Activated CD4-positive, alpha-beta T cell treated with anti-CD3 and anti-CD28 coated beads, Interleukin-2, amount 50 U/mL, for 4 hours (primary cell): ENCODE measurements around the gene MEGF11.
"Not testable (repeated sequence)": the region's sequence is repeated elsewhere in the genome, so short reads cannot be mapped to it uniquely, and the experiment has no call there.

ENCODE experiments used
- DNase-seq, 2 experiments: peaks; one replicate each; pipeline ENCODE4 v3.0.0-alpha.2; 2020

The MEGF11 gene

GRCh38 chr15:65907661-65908060 lies 345.9 kb downstream of the MEGF11 start:
- no peak for DNase-seq

GRCh38 chr15:65906396-65906795 lies 347.2 kb downstream of the MEGF11 start:
- DNase-seq = no peak

- DNase-seq = no peak
Observed at GRCh38 chr15:65904301-65904700, 349.2 kb downstream of the MEGF11 start.

GRCh38 chr15:65903296-65904073 lies 350.1 kb downstream of the MEGF11 start:
- DNase-seq = no peak

DNA sequence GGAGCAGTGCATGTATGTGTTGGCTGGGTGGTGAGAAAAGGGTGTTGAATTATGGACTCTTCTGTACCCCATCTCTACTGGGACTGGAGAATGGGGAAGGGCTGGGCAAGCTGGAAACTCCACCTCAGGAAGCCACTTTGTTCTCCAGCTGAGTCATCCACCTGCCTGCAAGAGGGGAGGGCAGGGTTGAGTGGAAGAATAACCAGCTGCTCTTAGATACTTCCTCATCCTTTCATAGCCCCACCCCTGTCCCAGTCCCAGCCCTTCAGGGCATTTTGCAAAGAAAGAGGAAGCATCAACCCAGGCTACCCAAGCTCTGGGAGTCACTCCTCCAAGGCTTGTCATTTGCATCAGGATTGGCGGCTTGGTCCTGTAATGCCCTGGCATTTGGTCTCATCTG lies 351.2 kb downstream of the MEGF11 start:
- DNase-seq = no peak

- DNase-seq = no peak
Observed at GRCh38 chr15:65901836-65902235, 351.7 kb downstream of the MEGF11 start.

DNA sequence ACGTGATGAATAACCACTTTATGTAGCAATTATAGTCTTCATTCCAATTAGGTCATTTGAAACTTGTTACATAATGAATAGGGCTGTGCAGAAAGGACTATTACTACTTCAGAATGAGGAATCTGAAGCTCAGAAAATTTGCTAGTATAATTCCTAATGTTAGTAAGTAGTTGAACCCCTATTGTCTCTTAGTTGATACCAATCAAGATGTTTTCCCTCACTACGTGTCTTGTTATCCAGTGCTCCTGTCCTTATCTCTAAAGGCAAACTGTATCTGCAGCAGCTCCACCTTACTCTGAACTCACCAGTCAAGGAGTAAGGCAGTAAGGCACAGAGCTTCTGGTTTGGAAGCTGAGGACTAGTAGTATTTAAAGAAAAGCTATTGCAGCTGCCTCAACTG lies 352.2 kb downstream of the MEGF11 start:
- no peak for DNase-seq

- DNase-seq = no peak
Observed at GRCh38 chr15:65900488-65900887, 353.1 kb downstream of the MEGF11 start.

DNA sequence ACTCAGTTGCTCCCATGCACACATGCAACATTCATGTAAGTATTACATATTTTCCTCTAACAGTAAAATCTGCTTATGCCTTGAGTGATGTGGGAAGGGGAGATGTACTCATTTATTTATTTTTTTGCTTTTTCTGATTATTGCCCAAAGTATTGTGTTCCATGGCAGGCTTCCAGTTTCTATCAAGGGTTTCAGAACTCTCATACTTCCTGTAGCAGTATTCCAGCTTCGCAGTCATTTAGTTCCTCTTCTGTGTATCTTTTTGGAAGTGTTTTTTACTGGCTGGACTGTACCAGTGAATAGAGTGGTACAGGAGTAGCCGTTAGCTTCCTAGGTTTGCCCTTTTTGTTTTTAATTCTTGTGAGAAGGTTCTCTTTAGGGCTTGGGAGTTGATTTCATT lies 357.3 kb downstream of the MEGF11 start:
- DNase-seq = no peak

- DNase-seq = no peak
Observed at GRCh38 chr15:65893060-65893459, 360.5 kb downstream of the MEGF11 start.

GRCh38 chr15:65888981-65889380 lies 364.6 kb downstream of the MEGF11 start:
- peak in 1 of 2 experiments; percentile 14 for DNase-seq

DNA sequence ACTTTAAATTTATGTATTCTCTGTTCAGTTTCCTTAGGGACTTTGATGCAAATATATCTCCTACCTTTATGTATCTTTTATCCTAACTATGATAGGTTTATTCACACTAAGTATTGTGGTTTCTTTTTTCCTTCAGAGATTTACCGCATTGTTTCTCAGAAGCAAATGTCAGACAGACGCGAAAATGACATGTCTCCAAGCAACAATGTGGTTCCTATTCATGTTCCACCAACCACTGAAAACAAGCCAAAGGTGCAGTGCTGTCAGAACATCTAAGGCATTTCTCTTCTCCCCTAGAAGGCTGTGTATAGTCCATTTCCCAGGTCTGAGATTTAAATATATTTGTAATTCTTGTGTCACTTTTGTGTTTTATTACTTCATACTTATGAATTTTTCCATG lies 366.0 kb downstream of the MEGF11 start:
- DNase-seq = peak; percentile 16 to 22

DNA sequence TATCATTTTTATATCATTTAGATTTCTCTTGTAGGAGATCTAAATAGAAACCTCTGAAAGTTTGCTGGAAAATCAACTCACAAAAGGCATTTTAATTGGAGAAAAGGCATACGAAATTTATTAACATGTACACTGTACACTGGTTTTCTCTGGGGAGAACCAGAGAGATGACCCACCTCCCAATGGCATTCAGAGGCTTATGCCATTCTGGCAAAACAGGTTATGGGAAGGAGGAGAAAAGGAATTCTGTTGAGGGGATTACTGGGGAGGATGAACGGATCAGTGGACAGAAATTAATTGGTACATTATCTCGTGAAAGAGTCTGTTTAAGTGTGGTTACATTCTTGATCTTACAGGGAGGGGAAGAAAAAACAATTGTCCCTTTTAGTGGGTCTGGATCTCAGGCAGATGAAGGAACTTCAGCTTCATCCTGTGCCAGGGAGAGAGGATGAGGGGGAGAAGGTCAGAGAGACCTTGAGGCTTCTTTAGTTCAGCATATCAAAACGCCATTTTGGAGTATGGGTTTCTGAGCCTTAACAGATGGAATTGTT lies 367.8 kb downstream of the MEGF11 start:
- no peak for DNase-seq

GRCh38 chr15:65884511-65884910 lies 369.0 kb downstream of the MEGF11 start:
- no peak for DNase-seq

DNA sequence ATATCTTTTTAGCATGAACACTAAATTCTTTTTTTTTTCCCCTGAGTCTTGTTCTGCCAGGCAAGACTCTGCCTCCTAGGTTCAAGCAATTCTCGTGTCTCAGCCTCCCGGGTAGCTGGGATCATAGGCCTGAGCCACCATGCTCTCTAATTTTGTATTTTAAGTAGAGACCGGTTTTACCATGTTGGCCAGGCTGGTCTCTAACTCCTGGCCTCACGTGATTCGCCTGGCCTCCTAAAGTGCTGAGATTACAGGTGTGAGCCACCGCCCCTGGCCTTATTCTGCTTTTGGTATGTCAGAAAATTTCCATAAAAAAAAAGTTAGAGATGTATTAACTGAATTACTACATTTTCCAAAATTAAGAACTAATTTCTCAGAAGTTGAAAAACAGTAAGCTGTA lies 370.0 kb downstream of the MEGF11 start:
- DNase-seq = no peak

DNA sequence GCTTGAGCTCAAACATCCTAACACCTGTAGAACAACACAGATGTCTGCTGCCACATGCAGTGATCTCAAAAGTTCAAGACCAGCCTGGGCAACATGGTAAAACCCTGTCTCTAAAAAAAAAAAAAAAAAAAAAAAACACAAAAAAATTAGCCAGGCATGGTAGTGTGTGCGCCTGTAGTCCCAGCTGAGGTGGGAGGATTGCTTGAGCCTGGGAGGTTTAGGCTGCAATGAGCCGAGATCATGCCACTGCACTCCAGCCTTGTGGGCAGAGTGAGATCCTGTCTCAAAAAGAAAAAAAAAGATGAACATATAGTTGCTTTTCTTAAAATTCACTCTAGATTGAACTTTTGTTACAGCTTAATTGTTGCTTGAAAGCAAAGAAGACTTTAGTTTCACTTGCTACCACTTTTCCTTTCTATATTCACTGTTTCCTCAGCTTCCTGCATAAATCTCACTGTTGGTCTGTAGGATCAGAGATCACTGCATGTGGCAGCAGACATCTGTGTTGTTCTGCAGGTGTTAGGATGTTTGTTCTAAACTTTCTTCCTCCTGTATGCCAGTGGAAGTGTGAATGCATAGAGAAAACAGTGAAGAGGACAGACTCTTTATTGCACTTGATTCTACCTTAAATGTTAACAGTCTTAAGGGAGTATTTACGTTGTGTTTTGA lies 371.6 kb downstream of the MEGF11 start:
- DNase-seq = no peak

- DNase-seq = no peak
Observed at GRCh38 chr15:65877749-65878148, 375.8 kb downstream of the MEGF11 start.

- no peak for DNase-seq
Observed at GRCh38 chr15:65875458-65875857, 378.1 kb downstream of the MEGF11 start.

GRCh38 chr15:65873256-65873655 lies 380.3 kb downstream of the MEGF11 start:
- DNase-seq = no peak

DNA sequence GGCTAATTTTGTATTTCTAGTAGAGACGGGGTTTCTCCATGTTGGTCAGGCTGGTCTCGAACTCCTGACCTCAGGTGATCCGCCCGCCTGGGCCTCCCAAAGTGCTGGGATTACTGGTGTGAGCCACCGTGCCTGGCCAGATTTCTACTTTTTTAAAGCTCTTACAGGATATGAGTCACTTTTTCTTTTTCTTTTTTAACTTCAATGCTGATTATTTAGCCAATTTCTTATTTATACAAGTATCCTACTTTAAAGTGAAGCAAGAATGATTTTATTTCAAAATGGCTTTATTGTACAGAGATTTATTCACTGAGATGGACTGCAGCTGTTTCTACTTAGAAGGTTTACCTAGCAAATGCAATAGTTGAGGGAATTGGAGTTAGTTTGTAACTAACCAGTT lies 381.0 kb downstream of the MEGF11 start:
- DNase-seq = not testable (repeated sequence)

GRCh38 chr15:65871886-65872285 lies 381.7 kb downstream of the MEGF11 start:
- DNase-seq = not testable (repeated sequence)

- DNase-seq = no peak
Observed at GRCh38 chr15:65870889-65871533, 382.5 kb downstream of the MEGF11 start.
